SU-DHL-6 (cell line): ENCODE data around the gene GAMT.
"Not testable (repeated sequence)": the region's sequence is repeated elsewhere in the genome, so short reads cannot be mapped to it uniquely, and the experiment has no call there.

ENCODE experiments used
- H2AFZ ChIP-seq: fragments of 200-600 bp; sonication (generic); 2 replicates; pipeline ENCODE4 v1.6.1; 2014; ENCODE audit warnings: low read depth, mild to moderate bottlenecking, moderate library complexity, mixed read lengths, antibody characterized with exemption, low read length; ENCODE audit not compliant: severe bottlenecking
- H3F3A ChIP-seq: fragments of 200-600 bp; shearing (Covaris generic); 2 replicates; pipeline ENCODE4 v1.6.0; 2016; ENCODE audit warnings: antibody characterized with exemption, mild to moderate bottlenecking; ENCODE audit not compliant: insufficient read depth
- H3K27ac ChIP-seq: fragments of 200-600 bp; sonication (generic); 2 replicates; pipeline ENCODE4 v1.5.1; 2016; ENCODE audit warnings: low read depth, mild to moderate bottlenecking, low read length, moderate library complexity, mixed read lengths
- H3K27me3 ChIP-seq: fragments of 200-600 bp; sonication (generic), shearing (Covaris generic); 2 replicates; pipeline ENCODE4 v1.6.0; 2014; ENCODE audit warnings: mild to moderate bottlenecking, low read length
- H3K36me3 ChIP-seq: fragments of 200-600 bp; sonication (generic); 2 replicates; pipeline ENCODE4 v1.6.1; 2014; ENCODE audit warnings: mild to moderate bottlenecking, low read length, mixed read lengths
- H3K4me2 ChIP-seq: fragments of 300-600, 200-600 bp; shearing (Covaris generic), sonication (generic); 2 replicates; pipeline ENCODE4 v1.6.0; 2014; ENCODE audit warnings: low read length, low read depth, mild to moderate bottlenecking; ENCODE audit not compliant: poor library complexity, severe bottlenecking
- H3K4me3 ChIP-seq: fragments of 200-600 bp; sonication (generic); 2 replicates; pipeline ENCODE4 v1.5.1; 2014; ENCODE audit warnings: antibody characterized with exemption, low read length, mild to moderate bottlenecking, mixed read lengths; ENCODE audit not compliant: insufficient read depth, poor library complexity, severe bottlenecking
- H3K79me2 ChIP-seq: fragments of 200-600 bp; sonication (generic); 2 replicates; pipeline ENCODE4 v1.6.1; 2014; ENCODE audit warnings: mild to moderate bottlenecking, low read length, moderate library complexity; ENCODE audit not compliant: insufficient read depth
- H3K9ac ChIP-seq: fragments of 200-600 bp; sonication (generic); 2 replicates; pipeline ENCODE4 v1.7.0; 2014; ENCODE audit warnings: mild to moderate bottlenecking, low read length
- H3K9me2 ChIP-seq: fragments of 200-600 bp; sonication (generic); replicated peaks from 2 replicates; pipeline ENCODE4 v1.6.1; 2014; ENCODE audit warnings: low read length; ENCODE audit not compliant: insufficient read depth
- H3K9me3 ChIP-seq: fragments of 200-600 bp; sonication (generic); 2 replicates; pipeline ENCODE4 v1.6.1; 2014; ENCODE audit warnings: low read length, mixed read lengths; ENCODE audit not compliant: insufficient read depth
- H4K20me1 ChIP-seq: fragments of 200-600 bp; sonication (generic); 2 replicates; pipeline ENCODE4 v1.6.1; 2014; ENCODE audit warnings: low read depth, mild to moderate bottlenecking, antibody characterized with exemption, low read length, moderate library complexity, mixed read lengths
- EZH2phosphoT487 ChIP-seq: fragments of 200-600 bp; sonication (generic), shearing (Covaris generic); conservative IDR thresholded peaks from 2 replicates; pipeline ENCODE4 v1.6.1; 2018; ENCODE audit warnings: mild to moderate bottlenecking, antibody characterized with exemption, low read length, moderate library complexity, mixed read lengths
- TF ChIP-seq, protein P1 (sequence below): fragments of 200-600 bp; sonication (generic); IDR thresholded peaks from one replicate; pipeline ENCODE4 v1.5.1; 2017; ENCODE audit warnings: antibody characterized with exemption, mild to moderate bottlenecking, low read length, moderate library complexity; ENCODE audit not compliant: insufficient read depth, poor library complexity, severe bottlenecking

Gene GAMT

GRCh38 chr19:1420590-1420989, 19.2 kb upstream of the GAMT start:
- H4K20me1 ChIP-seq: peaks cover 14% of the 10 kb centered on the region; the same call in 1 of the 2 replicates
- H3K4me2 ChIP-seq: no peak overlapping the region
- no peaks in the 10 kb centered on the region for H3F3A ChIP-seq
- TF ChIP-seq, protein P1, sequence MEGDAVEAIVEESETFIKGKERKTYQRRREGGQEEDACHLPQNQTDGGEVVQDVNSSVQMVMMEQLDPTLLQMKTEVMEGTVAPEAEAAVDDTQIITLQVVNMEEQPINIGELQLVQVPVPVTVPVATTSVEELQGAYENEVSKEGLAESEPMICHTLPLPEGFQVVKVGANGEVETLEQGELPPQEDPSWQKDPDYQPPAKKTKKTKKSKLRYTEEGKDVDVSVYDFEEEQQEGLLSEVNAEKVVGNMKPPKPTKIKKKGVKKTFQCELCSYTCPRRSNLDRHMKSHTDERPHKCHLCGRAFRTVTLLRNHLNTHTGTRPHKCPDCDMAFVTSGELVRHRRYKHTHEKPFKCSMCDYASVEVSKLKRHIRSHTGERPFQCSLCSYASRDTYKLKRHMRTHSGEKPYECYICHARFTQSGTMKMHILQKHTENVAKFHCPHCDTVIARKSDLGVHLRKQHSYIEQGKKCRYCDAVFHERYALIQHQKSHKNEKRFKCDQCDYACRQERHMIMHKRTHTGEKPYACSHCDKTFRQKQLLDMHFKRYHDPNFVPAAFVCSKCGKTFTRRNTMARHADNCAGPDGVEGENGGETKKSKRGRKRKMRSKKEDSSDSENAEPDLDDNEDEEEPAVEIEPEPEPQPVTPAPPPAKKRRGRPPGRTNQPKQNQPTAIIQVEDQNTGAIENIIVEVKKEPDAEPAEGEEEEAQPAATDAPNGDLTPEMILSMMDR: no peak
- TF ChIP-seq EZH2phosphoT487: no peak
- H3K27ac ChIP-seq: no peak overlapping the region
- H3K27me3 ChIP-seq: no peaks in the 10 kb centered on the region
- no peak overlapping the region for H3K4me3 ChIP-seq
- no peak overlapping the region for H3K9ac ChIP-seq
- H3K9me2 ChIP-seq: no peaks in the 10 kb centered on the region
- peaks cover 43% of the 10 kb centered on the region for H3K79me2 ChIP-seq
- H3K9me3 ChIP-seq: no peaks in the 10 kb centered on the region
- no peak overlapping the region for H2AFZ ChIP-seq
- H3K36me3 ChIP-seq: 0 out of 2 replicates have a peak, but pooled peaks cover 6% of the 10 kb centered on the region

DNA sequence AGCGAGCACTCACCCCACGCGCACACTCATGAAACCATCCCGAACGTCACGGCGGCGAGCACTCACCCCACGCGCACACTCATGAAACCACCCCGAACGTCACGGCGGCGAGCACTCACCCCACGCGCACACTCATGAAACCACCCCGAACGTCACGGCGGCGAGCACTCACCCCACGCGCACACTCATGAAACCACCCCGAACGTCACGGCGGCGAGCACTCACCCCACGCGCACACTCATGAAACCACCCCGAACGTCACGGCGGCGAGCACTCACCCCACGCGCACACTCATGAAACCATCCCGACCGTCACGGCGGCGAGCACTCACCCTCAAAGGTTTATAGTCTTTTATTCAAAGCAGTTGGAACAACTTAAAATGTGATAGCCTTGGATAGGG, 18.7 kb upstream of the GAMT start:
- not testable (repeated sequence) for H3K27ac ChIP-seq, H3K36me3 ChIP-seq, H3K4me3 ChIP-seq, H3K4me2 ChIP-seq, H3K9me3 ChIP-seq, H2AFZ ChIP-seq, H3K27me3 ChIP-seq, H3F3A ChIP-seq, H3K9me2 ChIP-seq, H3K9ac ChIP-seq
- Histone ChIP-seq H3K79me2 (peaks cover 48% of the 10 kb centered on the region), H4K20me1 (peaks cover 17% of the 10 kb centered on the region; the same call in 1 of the 2 replicates)

GRCh38 chr19:1418951-1419738, 17.8 kb upstream of the GAMT start:
- Histone ChIP-seq H3K27me3 (no peaks in the 10 kb centered on the region), H3K9ac (no peak overlapping the region), H4K20me1 (peaks cover 21% of the 10 kb centered on the region; the same call in 1 of the 2 replicates), H3K4me3 (no peak overlapping the region), H3K36me3 (0 out of 2 replicates have a peak, but pooled peaks cover 6% of the 10 kb centered on the region), H3F3A (no peaks in the 10 kb centered on the region), H2AFZ (no peak overlapping the region), H3K27ac (no peak overlapping the region), H3K9me3 (no peaks in the 10 kb centered on the region), H3K9me2 (no peaks in the 10 kb centered on the region), H3K4me2 (no peak overlapping the region), H3K79me2 (peaks cover 58% of the 10 kb centered on the region)
- TF ChIP-seq, protein P1: no peak
- no peak for TF ChIP-seq EZH2phosphoT487

DNA sequence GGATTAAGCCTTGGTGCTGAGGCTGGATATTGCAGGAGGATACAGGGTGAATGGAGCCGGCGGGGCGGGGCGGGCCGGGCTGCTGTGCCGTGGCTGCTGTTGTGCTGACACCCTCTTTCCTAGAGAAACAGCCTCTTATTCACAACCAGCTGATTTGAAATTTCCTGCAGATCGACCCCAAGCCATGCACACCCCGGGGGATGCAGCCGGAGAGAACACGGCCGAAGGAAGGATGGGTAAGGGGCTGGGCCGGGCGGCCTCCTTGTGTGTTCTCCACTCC, 17.1 kb upstream of the GAMT start:
- Histone ChIP-seq H3K9ac (no peak overlapping the region), H3K9me3 (no peaks in the 10 kb centered on the region), H4K20me1 (peaks cover 22% of the 10 kb centered on the region; the same call in 1 of the 2 replicates), H3K4me3 (no peak overlapping the region), H3K36me3 (0 out of 2 replicates have a peak, but pooled peaks cover 8% of the 10 kb centered on the region), H2AFZ (no peak overlapping the region), H3K27me3 (no peaks in the 10 kb centered on the region), H3K9me2 (no peaks in the 10 kb centered on the region), H3K79me2 (peaks cover 60% of the 10 kb centered on the region), H3K4me2 (no peak overlapping the region), H3K27ac (no peak overlapping the region), H3F3A (no peaks in the 10 kb centered on the region)
- TF ChIP-seq, protein P1: no peak
- no peak for TF ChIP-seq EZH2phosphoT487
